PFSK-1 (cell line): ENCODE data around the gene TMEM185B.

Source experiments
- FOXP2 ChIP-seq: optimal IDR thresholded peaks from 2 replicates; pipeline ENCODE3; 2011; ENCODE audit warnings: borderline replicate concordance, control low read depth, inconsistent platforms; ENCODE audit not compliant: insufficient read depth; ENCODE audit errors: extremely low read length, extremely low read depth
- POLR2AphosphoS5 ChIP-seq: IDR thresholded peaks from 2 replicates; pipeline ENCODE4 v1.6.1; 2012; ENCODE audit warnings: low read depth, mild to moderate bottlenecking, control low read depth, low read length, moderate library complexity
- SIN3A ChIP-seq: IDR thresholded peaks from 2 replicates; pipeline ENCODE4 v1.6.1; 2012; ENCODE audit warnings: mild to moderate bottlenecking, low read length, moderate library complexity, borderline replicate concordance; ENCODE audit not compliant: insufficient read depth
- TAF1 ChIP-seq: IDR thresholded peaks from 2 replicates; pipeline ENCODE4 v1.6.1; 2012; ENCODE audit warnings: low read length, control low read depth, borderline replicate concordance; ENCODE audit not compliant: insufficient read depth
- TF ChIP-seq, protein P1 (sequence below), 2 experiments: IDR thresholded peaks; 2 replicates each; pipeline versions ENCODE4 v1.6.1 to v1.8.0; 2011 to 2012; ENCODE audit warnings: low read depth in 2 of 2, low read length in 2 of 2, control low read depth in 1 of 2, inconsistent platforms in 1 of 2, mild to moderate bottlenecking in 1 of 2, moderate library complexity in 1 of 2; ENCODE audit not compliant: insufficient read depth in 1 of 2

TMEM185B gene

DNA sequence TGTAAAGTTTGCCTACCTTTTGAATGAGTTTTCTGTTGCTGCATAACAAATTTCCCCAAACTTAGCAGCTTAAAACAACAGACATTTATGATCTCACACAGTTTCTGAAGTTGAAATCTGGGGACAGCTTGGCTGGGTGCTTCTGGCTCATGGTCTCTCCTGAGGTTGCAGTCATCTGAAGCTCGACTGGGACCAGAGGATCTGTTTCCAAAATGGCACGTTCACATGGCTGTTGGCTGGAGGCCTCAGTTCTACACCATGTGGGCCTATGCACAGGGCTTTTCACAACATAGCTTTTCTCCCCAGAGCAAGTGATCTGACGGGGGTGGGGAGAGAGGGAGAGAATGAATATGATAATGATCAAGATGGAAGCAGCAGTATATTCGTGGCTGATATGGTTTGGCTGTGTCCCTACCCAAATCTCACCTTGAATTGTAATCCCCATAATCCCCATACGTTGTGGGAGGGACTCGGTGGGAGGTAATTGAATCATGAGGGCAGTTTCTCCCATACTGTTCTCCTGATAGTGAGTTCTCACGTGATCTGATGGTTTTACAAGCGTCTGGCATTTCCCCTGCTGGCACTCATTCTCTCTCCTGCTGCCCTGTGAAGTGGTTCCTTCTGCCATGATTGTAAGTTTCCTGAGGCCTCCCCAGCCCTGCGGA, 32.9 kb upstream of the TMEM185B start:
- TF ChIP-seq TAF1 (no peak), POLR2AphosphoS5 (no peak), SIN3A (no peak), FOXP2 (no peak)
- TF ChIP-seq, protein P1, sequence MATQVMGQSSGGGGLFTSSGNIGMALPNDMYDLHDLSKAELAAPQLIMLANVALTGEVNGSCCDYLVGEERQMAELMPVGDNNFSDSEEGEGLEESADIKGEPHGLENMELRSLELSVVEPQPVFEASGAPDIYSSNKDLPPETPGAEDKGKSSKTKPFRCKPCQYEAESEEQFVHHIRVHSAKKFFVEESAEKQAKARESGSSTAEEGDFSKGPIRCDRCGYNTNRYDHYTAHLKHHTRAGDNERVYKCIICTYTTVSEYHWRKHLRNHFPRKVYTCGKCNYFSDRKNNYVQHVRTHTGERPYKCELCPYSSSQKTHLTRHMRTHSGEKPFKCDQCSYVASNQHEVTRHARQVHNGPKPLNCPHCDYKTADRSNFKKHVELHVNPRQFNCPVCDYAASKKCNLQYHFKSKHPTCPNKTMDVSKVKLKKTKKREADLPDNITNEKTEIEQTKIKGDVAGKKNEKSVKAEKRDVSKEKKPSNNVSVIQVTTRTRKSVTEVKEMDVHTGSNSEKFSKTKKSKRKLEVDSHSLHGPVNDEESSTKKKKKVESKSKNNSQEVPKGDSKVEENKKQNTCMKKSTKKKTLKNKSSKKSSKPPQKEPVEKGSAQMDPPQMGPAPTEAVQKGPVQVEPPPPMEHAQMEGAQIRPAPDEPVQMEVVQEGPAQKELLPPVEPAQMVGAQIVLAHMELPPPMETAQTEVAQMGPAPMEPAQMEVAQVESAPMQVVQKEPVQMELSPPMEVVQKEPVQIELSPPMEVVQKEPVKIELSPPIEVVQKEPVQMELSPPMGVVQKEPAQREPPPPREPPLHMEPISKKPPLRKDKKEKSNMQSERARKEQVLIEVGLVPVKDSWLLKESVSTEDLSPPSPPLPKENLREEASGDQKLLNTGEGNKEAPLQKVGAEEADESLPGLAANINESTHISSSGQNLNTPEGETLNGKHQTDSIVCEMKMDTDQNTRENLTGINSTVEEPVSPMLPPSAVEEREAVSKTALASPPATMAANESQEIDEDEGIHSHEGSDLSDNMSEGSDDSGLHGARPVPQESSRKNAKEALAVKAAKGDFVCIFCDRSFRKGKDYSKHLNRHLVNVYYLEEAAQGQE (IDR thresholded peaks at IDR 0.05; ENCODE audit: insufficient read depth in 1 of 2, low read depth in 2 of 2, low read length in 2 of 2) = no peak

DNA sequence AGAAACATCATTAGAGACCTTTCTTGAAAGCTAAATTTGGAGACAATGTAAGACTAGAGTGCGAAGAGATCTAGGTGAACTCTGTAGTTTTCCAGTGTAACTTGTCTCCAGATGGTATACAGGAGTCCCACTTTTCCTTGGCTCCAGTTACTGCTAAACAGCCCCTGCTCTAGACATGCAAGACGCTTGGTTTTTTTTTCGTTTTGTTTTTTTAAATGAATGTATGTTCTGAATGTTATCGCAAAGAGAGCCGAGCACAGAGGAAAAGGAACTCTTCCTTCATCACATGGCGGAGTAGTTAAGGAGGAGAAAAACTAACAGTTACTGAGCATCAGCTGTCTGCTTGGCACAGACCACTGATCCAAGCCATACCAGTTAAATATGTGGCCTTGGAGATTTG, 31.9 kb upstream of the TMEM185B start:
- TF ChIP-seq TAF1 (no peak), FOXP2 (no peak), POLR2AphosphoS5 (no peak), SIN3A (no peak)
- TF ChIP-seq, protein P1 (IDR thresholded peaks at IDR 0.05; ENCODE audit: insufficient read depth in 1 of 2, low read depth in 2 of 2, low read length in 2 of 2) = no peak

DNA sequence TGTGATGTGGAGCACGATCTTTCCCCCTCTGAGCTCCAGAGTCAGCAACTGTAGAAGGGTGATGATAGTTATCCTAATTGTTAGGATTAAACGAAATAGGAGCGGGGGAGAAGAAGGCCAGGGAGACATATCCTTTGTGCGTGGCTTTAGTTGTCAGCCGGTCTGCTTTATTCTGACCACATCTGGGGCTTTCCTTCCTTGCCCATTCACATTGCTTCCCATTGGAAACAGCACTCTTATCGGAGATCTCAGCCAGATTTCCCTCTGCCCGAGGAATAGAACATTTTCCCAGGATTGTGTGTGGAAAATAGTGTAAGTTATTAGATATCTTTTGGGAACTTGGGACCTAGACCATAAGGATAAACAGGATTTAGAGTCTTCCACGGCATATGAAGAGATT, 31.0 kb upstream of the TMEM185B start:
- TF ChIP-seq SIN3A = no peak
- TF ChIP-seq, protein P1 (IDR thresholded peaks at IDR 0.05; ENCODE audit: insufficient read depth in 1 of 2, low read depth in 2 of 2, low read length in 2 of 2) = no peak
- TF ChIP-seq TAF1 = no peak
- TF ChIP-seq FOXP2 = no peak
- TF ChIP-seq POLR2AphosphoS5 = no peak

DNA sequence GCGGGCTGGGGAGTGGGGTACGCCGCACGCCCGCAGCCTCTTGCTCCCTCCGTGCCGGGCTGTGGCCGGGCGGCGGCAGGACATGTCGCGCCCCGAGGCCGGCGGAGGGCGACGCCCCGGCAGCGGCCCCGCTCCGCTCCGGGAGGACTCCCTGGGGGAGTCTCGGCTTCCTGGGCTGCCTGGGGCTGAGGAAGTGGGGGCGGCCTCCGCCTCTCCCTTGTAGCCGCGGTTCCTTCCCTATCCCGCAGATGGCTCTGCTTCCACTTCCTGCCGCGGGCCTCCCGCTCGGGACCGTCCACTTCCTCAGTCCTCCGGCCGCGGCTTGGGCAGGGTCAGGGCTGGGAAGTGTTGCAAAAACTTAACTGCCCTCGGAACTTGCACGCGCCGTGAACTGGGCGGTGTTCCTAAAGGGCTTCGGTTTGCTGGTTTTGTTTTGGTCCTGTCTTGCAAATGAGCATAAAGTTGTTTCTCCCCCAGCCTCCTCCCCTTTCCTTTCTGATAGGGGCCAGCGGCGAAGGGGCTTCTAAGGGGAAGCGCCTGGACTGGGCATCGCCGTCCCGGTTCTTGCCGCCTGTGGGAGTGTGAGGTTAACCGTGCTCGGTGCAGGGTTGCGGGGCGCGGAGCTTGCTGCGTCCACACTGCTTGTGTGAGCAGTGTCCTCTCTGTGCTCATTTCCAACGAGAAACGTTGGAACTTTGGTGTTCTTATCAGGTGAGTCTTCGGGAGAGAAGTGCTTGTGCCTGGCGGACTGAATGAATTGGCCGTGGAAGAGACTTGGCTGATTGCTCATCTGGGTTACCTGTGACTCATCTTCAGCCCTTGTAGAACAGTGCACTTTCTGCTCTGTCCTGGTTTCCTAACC, 30.1 kb upstream of the TMEM185B start:
- TF ChIP-seq POLR2AphosphoS5 (peak; percentile 57; the same call in 1 of the 2 replicates), FOXP2 (peak; percentile 41), TAF1 (peak; percentile 49; the same call in 1 of the 2 replicates), SIN3A (0 out of 2 replicates have a peak, but pooled peaks have one; percentile 63)
- TF ChIP-seq, protein P1 (IDR thresholded peaks at IDR 0.05; ENCODE audit: insufficient read depth in 1 of 2, low read depth in 2 of 2, low read length in 2 of 2) = 0 out of 4 replicates have a peak, but pooled peaks of 1 of the 2 experiments have one; percentile 49
